K562 (cell line): ENCODE data around the gene IPO13. TPM values are rescaled to one million over a fixed set of nuclear protein-coding genes. Genes with fewer than 3 reads are reported as not detected.

Experiments
- BRF1 ChIP-seq: IDR thresholded peaks from 3 replicates; pipeline ENCODE4 v1.6.1; 2011; ENCODE audit warnings: borderline replicate concordance, mild to moderate bottlenecking; ENCODE audit not compliant: insufficient read length; ENCODE audit errors: extremely low read depth
- ELK3 ChIP-seq: fragments of 450-650 bp; formaldehyde crosslinking; IDR thresholded peaks from 2 replicates; pipeline ENCODE4 v1.4.0; 2020; ENCODE audit warnings: mild to moderate bottlenecking
- GTF2E2 ChIP-seq: fragments of 200-800 bp; sonication (Bioruptor generic); IDR thresholded peaks from 2 replicates; pipeline ENCODE4 v1.6.1; 2016; ENCODE audit warnings: missing genetic modification characterization, missing compliant biosample characterization
- HNRNPL ChIP-seq: fragments of 200-400 bp; formaldehyde crosslinking; IDR thresholded peaks from 2 replicates; pipeline ENCODE4 v1.6.1; 2017; ENCODE audit warnings: low read depth, mild to moderate bottlenecking, low read length
- NELFE ChIP-seq: IDR thresholded peaks from 2 replicates; pipeline ENCODE4 v1.6.1; 2011; ENCODE audit warnings: mild to moderate bottlenecking; ENCODE audit not compliant: insufficient read depth, insufficient read length
- PCBP1 ChIP-seq: fragments of 200-400 bp; formaldehyde crosslinking; IDR thresholded peaks from 2 replicates; pipeline ENCODE4 v1.6.1; 2018; ENCODE audit warnings: mild to moderate bottlenecking, low read depth, low read length; ENCODE audit not compliant: poor library complexity, severe bottlenecking
- POLR2AphosphoS2 ChIP-seq: IDR thresholded peaks from 2 replicates; pipeline ENCODE4 v1.6.1; 2012; ENCODE audit warnings: low read length, improper control_type of control experiment
- SAP30 ChIP-seq: fragments of 200-600 bp; sonication (generic); IDR thresholded peaks from 2 replicates; pipeline ENCODE4 v1.6.1; 2012; ENCODE audit warnings: borderline replicate concordance, low read depth, mild to moderate bottlenecking, moderate library complexity, low read length, control low read depth, inconsistent platforms; ENCODE audit not compliant: insufficient read depth, poor library complexity, severe bottlenecking
- SIN3A ChIP-seq, 2 experiments: fragments of 150-350 bp in 1 of 2; IDR thresholded peaks; 2 replicates each; pipeline ENCODE4 v1.6.1; 2011 to 2016; ENCODE audit warnings: borderline replicate concordance in 2 of 2, low read depth in 2 of 2, low read length in 2 of 2, mild to moderate bottlenecking in 2 of 2, moderate library complexity in 2 of 2; ENCODE audit not compliant: control insufficient read depth in 1 of 2
- STAT5B ChIP-seq: fragments of 250-450 bp; sonication (Bioruptor Pico); IDR thresholded peaks from 2 replicates; pipeline ENCODE4 v1.8.0; 2021; ENCODE audit warnings: mild to moderate bottlenecking, inconsistent platforms
- ZBTB5 ChIP-seq: fragments of 450-650 bp; IDR thresholded peaks from 2 replicates; pipeline ENCODE4 v1.6.1; 2017; ENCODE audit warnings: antibody characterized with exemption
- ZC3H4 ChIP-seq: sonication (generic); formaldehyde crosslinking; IDR thresholded peaks from 2 replicates; pipeline ENCODE4 v1.9.0; 2021; ENCODE audit warnings: missing genetic modification reagents, borderline replicate concordance
- polyA plus RNA-seq, 8 experiments: library from polyadenylated mRNA; depleted of rRNA in 4 of 8; stranded (reverse) in 5 of 8; unstranded in 3 of 8; fragments of >200 nt; fragmentation: Nextera tagmentation in 2 of 8; fragmentation: Illumina TruSeq in 1 of 8; extraction: Ambion mirVana in 2 of 8; extraction: Trizol in 1 of 8; gene quantifications; 2 replicates each; pipeline versions ENCODE4 v1.2.1 to v1.2.3, GENCODE V29; 2011 to 2014; ENCODE audit warnings: inconsistent platforms in 1 of 8, missing spikeins in 1 of 8
- total RNA-seq, 7 experiments: library from RNA; depleted of rRNA in 6 of 7; stranded (reverse); fragments of >200 nt in 6 of 7; fragmentation: Illumina TruSeq in 2 of 7; extraction: Trizol in 2 of 7; gene quantifications; 2 replicates each; pipeline versions ENCODE4 v1.2.1 to v1.2.3, GENCODE V29; 2011 to 2021; ENCODE audit warnings: low replicate concordance in 1 of 7
- TF ChIP-seq, protein P1 (sequence below), 2 experiments: fragments of 450-650 bp; IDR thresholded peaks; 2 replicates each; pipeline ENCODE4 v1.6.1; 2016; ENCODE audit warnings: mild to moderate bottlenecking in 2 of 2, borderline replicate concordance in 1 of 2, low read depth in 1 of 2, moderate library complexity in 1 of 2

The IPO13 gene
- total and polyA plus RNA-seq, 9 of the 15 experiments (the other 6 are each of a cell fraction or from before 2014, with no cell fraction given), result 7.0 to 30.8 (median 16.2) TPM

DNA sequence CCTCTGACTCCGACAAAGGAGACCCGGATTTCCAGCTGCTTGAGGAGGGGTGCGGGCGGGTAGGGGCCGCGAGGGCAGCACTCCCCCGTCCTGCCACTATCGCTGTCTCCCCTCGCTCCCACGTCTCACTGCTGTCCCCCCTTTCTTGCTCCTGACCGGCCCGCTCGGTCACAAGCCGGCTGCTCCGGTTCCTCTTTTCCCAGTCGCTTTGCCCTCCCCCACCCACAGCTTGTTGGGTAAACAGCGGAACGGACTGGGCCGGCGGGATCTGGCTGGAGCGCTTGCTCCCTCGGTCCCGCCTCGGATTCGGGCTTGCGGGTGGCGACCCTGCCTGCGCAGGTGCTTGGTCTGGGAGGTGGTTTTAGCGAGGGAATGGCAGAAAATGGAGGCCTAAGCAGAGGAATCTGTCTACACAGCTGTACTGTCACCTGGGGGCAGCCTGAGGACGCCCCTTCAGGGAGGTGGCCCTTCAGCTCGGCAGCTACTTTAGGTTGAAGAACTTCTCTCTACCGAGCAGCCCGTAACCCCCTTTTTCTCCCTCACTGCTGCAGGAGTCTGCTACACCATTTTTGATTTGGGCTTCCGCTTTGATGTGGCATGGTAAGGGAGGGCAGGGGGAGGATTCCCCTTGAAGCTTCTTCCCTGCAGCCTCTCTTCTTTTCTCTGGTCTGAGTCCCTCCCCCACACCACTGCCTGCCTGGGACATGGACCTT is 28.7 kb downstream of the IPO13 start (continued):
- no peak for TF ChIP-seq ELK3 (CRISPR knock-in tag)
- peak in 1 of 2 experiments; percentile 58; a peak in 2 of 4 replicates for TF ChIP-seq SIN3A (IDR thresholded peaks at IDR 0.05; ENCODE audit: borderline replicate concordance in 2 of 2, control insufficient read depth in 1 of 2, low read depth in 2 of 2, low read length in 2 of 2)
- no peak for TF ChIP-seq SAP30
- TF ChIP-seq, protein P1, sequence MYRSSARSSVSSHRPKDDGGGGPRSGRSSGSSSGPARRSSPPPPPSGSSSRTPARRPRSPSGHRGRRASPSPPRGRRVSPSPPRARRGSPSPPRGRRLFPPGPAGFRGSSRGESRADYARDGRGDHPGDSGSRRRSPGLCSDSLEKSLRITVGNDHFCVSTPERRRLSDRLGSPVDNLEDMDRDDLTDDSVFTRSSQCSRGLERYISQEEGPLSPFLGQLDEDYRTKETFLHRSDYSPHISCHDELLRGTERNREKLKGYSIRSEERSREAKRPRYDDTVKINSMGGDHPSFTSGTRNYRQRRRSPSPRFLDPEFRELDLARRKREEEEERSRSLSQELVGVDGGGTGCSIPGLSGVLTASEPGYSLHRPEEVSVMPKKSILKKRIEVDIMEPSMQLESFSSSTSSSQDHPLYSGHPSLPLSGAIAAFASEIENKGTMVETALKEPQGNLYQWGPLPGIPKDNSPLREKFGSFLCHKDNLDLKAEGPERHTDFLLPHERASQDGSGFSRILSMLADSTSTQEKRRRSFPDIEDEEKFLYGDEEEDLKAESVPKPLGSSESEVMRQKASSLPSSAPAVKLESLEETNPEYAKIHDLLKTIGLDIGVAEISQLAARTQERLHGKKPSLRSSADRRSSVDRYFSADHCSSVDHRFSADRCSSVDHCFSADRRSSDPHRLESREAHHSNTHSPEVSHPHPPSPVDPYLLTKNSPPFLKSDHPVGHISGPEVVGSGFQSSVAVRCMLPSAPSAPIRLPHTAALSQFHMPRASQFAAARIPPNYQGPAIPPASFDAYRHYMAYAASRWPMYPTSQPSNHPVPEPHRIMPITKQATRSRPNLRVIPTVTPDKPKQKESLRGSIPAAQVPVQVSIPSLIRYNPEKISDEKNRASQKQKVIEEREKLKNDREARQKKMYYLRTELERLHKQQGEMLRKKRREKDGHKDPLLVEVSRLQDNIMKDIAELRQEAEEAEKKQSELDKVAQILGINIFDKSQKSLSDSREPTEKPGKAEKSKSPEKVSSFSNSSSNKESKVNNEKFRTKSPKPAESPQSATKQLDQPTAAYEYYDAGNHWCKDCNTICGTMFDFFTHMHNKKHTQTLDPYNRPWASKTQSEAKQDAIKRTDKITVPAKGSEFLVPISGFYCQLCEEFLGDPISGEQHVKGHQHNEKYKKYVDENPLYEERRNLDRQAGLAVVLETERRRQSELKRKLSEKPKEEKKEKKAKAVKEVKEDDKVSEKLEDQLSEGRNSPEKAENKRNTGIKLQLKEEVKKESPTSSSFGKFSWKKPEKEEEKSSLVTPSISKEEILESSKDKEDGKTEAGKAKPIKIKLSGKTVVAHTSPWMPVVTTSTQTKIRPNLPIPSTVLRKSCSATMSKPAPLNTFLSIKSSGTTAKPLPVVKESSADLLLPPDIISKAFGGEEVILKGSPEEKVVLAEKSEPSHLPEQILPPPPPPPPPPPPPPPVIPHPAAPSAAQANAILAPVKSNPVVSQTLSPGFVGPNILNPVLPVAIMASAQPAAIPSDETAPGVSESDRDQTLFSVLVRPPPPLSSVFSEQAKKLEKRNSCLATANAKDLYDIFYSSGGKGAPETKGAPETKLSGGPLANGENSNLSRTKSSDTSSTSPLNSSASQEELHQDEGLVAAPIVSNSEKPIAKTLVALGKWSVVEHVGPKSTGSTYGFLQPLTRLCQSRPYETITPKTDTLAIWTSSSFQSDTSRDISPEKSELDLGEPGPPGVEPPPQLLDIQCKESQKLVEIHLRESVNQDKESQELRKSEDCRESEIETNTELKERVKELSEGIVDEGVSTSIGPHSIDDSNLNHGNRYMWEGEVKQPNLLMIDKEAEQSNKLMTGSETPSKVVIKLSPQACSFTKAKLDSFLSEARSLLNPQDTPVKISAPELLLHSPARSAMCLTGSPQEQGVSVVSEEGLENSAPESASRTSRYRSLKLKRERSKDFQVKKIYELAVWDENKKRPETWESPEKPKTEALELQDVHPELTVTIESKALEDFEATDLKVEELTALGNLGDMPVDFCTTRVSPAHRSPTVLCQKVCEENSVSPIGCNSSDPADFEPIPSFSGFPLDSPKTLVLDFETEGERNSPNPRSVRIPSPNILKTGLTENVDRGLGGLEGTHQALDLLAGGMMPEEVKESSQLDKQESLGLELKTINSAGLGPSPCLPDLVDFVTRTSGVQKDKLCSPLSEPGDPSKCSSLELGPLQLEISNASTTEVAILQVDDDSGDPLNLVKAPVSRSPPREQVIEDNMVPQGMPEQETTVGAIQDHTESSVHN (IDR thresholded peaks at IDR 0.05; ENCODE audit: borderline replicate concordance in 1 of 2, low read depth in 1 of 2), result no peak
- no peak for TF ChIP-seq HNRNPL
- TF ChIP-seq ZBTB5, result no peak
- peak; percentile 80 for TF ChIP-seq GTF2E2
- TF ChIP-seq NELFE, result no peak
- TF ChIP-seq BRF1, result no peak
- no peak for TF ChIP-seq POLR2AphosphoS2
- peak; percentile 65; the same call in 1 of the 2 replicates for TF ChIP-seq ZC3H4 (CRISPR knock-in tag)
- no peak for TF ChIP-seq STAT5B (CRISPR knock-in tag)
- TF ChIP-seq PCBP1, result peak; percentile 70
